Trophoblast cell (in vitro differentiated cells and primary cell): Measurements from ENCODE around the gene THBS2.

Experiments used
- DNase-seq, 2 donors: peaks; one replicate each; pipeline ENCODE4 v3.0.0-alpha.2; 2016
- H2AFZ ChIP-seq: 2 replicates; pipeline ENCODE4 v1.6.1; 2013; ENCODE audit warnings: low read length, moderate library complexity, mild to moderate bottlenecking; ENCODE audit not compliant: insufficient read depth, poor library complexity
- H2AK5ac ChIP-seq: 2 replicates; pipeline ENCODE4 v1.6.1; 2013; ENCODE audit warnings: mild to moderate bottlenecking, low read length
- H2BK120ac ChIP-seq: 2 replicates; pipeline ENCODE4 v1.6.1; 2013; ENCODE audit warnings: low read length, mild to moderate bottlenecking, moderate library complexity; ENCODE audit not compliant: insufficient read depth, poor library complexity
- H2BK12ac ChIP-seq: 2 replicates; pipeline ENCODE4 v1.6.1; 2013; ENCODE audit warnings: mild to moderate bottlenecking, low read length, moderate library complexity
- H2BK5ac ChIP-seq: 2 replicates; pipeline ENCODE4 v1.6.1; 2013; ENCODE audit warnings: low read length, low read depth, moderate library complexity, mild to moderate bottlenecking; ENCODE audit not compliant: poor library complexity
- H3K14ac ChIP-seq: 2 replicates; pipeline ENCODE4 v1.6.1; 2013; ENCODE audit warnings: mild to moderate bottlenecking, low read length
- H3K18ac ChIP-seq: 2 replicates; pipeline ENCODE4 v1.6.1; 2013; ENCODE audit warnings: mild to moderate bottlenecking, low read length
- H3K23ac ChIP-seq: 2 replicates; pipeline ENCODE4 v1.6.1; 2013; ENCODE audit warnings: low read length
- H3K27ac ChIP-seq: 2 replicates; pipeline ENCODE4 v1.5.1; 2013; ENCODE audit warnings: low read depth, mild to moderate bottlenecking, inconsistent platforms, low read length, moderate library complexity
- H3K27me3 ChIP-seq: 2 replicates; pipeline ENCODE4 v1.6.1; 2013; ENCODE audit warnings: inconsistent platforms, mild to moderate bottlenecking, low read length, moderate library complexity; ENCODE audit not compliant: insufficient read depth
- H3K36me3 ChIP-seq, 2 experiments: 1 replicate in 1 of 2; 2 replicates in 1 of 2; pipeline ENCODE4 v1.6.1; 2013; ENCODE audit warnings: low read length in 2 of 2, mild to moderate bottlenecking in 2 of 2, moderate library complexity in 1 of 2; ENCODE audit not compliant: insufficient read depth in 2 of 2, control insufficient read depth in 1 of 2
- H3K4ac ChIP-seq: 2 replicates; pipeline ENCODE4 v1.6.1; 2013; ENCODE audit warnings: low read depth, mild to moderate bottlenecking, low read length, moderate library complexity
- H3K4me1 ChIP-seq, 2 experiments: 1 replicate in 1 of 2; 2 replicates in 1 of 2; pipeline ENCODE4 v1.6.1; 2013; ENCODE audit warnings: low read length in 2 of 2, mild to moderate bottlenecking in 2 of 2, moderate library complexity in 1 of 2; ENCODE audit not compliant: insufficient read depth in 2 of 2, control insufficient read depth in 1 of 2
- H3K4me2 ChIP-seq: 2 replicates; pipeline ENCODE4 v1.6.1; 2013; ENCODE audit warnings: inconsistent platforms, mild to moderate bottlenecking, low read length, moderate library complexity
- H3K4me3 ChIP-seq: 2 replicates; pipeline ENCODE4 v1.5.1; 2013; ENCODE audit warnings: mild to moderate bottlenecking, low read depth, low read length, inconsistent platforms
- H3K79me1 ChIP-seq: one replicate; pipeline ENCODE4 v1.6.1; 2013; ENCODE audit warnings: low read length
- H3K79me2 ChIP-seq: 2 replicates; pipeline ENCODE4 v1.6.1; 2013; ENCODE audit warnings: low read length, mild to moderate bottlenecking; ENCODE audit not compliant: control insufficient read depth, insufficient read depth, poor library complexity
- H3K9ac ChIP-seq: 2 replicates; pipeline ENCODE4 v1.6.1; 2013; ENCODE audit warnings: mild to moderate bottlenecking, low read length
- H3K9me3 ChIP-seq: 2 replicates; pipeline ENCODE4 v1.6.1; 2013; ENCODE audit warnings: low read depth, mild to moderate bottlenecking, control low read depth, inconsistent platforms, low read length; ENCODE audit not compliant: insufficient read depth
- H4K12ac ChIP-seq: 2 replicates; pipeline ENCODE4 v1.6.1; 2013; ENCODE audit warnings: low read depth, mild to moderate bottlenecking, low read length, moderate library complexity
- H4K8ac ChIP-seq: 2 replicates; pipeline ENCODE4 v1.6.1; 2013; ENCODE audit warnings: low read depth, mild to moderate bottlenecking, low read length, moderate library complexity
- H4K91ac ChIP-seq: one replicate; pipeline ENCODE4 v1.6.1; 2013; ENCODE audit warnings: low read depth, mild to moderate bottlenecking, low read length, moderate library complexity
- WGBS: extraction: QIAGEN DNeasy Blood & Tissue Kit; methylation state at CpG from one replicate; pipeline ENCODE4 v1.1.7; 2013; ENCODE audit warnings: missing lambda C conversion rate; ENCODE audit not compliant: insufficient read length, insufficient coverage; ENCODE audit errors: extremely low coverage; 5-methylcytosine and 5-hydroxymethylcytosine counted together

The THBS2 gene

DNA sequence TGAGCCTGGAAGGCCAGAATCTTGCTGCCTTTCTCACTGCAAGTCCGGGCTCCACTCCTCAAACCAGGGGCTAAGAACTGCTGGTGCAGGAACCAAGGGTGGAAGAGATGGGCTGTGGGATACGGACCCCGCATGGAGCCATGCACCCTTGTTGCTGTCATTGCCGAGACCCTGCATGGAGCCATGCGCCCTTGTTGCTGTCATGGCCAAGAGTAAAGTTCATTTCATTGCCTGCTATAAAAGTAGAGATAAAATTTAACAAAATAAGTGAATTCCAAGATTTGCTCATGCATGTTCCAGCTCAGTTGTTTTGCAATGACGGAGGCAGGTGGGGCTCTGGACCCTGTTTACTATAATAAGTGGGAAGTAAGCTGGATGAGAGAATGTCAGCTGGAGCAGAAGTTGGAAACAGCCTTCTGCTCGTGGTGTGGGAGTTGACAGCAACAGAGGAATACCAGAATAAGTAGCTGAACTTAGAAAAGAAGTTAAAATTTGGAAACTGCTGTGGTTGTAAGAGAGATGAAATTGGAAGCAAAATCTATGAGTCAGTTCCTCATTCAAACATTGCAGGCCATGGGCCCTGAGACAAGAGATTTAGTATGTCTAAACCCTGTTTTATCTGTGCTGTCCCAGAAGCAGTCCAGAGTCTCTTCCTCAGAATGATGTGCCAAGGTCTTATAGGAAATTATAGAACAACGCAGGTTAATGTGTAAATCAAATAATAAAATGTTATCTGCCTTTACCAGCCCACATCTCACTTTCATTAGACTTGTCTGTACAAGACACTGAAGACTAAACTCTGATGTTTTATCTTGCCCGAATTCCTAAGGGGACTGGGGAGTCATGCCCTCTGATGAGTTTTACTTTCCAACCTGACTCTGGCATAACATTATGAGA lies 15.8 kb upstream of the THBS2 start:
- no peak overlapping the region for H3K14ac ChIP-seq
- no peak overlapping the region for H4K91ac ChIP-seq
- H3K79me2 ChIP-seq: no peaks in the 10 kb centered on the region
- no peak overlapping the region for H3K4ac ChIP-seq
- H2BK5ac ChIP-seq: no peak overlapping the region
- DNase-seq: no peak
- no peaks in the 10 kb centered on the region for H3K9me3 ChIP-seq
- H3K79me1 ChIP-seq: no peaks in the 10 kb centered on the region
- WGBS: no CpG with 5 or more reads among the region's 9 CpGs
- H3K4me2 ChIP-seq: no peak overlapping the region
- no peaks in the 10 kb centered on the region for H3K4me1 ChIP-seq
- no peak overlapping the region for H4K12ac ChIP-seq
- no peak overlapping the region for H2AK5ac ChIP-seq
- H3K9ac ChIP-seq: no peak overlapping the region
- H3K27me3 ChIP-seq: no peaks in the 10 kb centered on the region
- H3K36me3 ChIP-seq: no peaks in the 10 kb centered on the region
- no peak overlapping the region for H2AFZ ChIP-seq
- H3K27ac ChIP-seq: no peak overlapping the region
- no peak overlapping the region for H3K4me3 ChIP-seq
- no peak overlapping the region for H2BK12ac ChIP-seq
- H3K18ac ChIP-seq: no peak overlapping the region
- H2BK120ac ChIP-seq: no peak overlapping the region
- H4K8ac ChIP-seq: no peak overlapping the region
- H3K23ac ChIP-seq: no peak overlapping the region

DNA sequence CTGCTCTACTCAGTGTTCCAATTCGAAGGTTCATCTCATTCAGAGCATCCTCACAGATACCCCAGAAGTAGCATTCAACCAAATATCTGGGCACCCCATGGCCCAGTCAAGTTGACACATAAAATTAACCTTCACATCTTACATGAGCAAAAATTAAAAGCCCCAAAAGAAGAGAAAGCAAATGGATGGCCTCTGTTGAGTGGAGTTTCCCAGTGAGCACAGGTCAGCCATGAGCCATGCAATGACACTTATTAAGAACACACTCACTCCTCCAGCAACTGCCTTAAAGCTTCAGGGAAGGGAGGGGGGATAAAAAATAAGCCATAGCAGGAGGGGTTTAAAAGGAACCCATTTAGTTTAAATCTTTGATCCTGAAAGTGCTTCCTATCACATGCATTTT lies 14.6 kb upstream of the THBS2 start:
- Histone ChIP-seq H3K27ac (no peak overlapping the region), H3K4me2 (no peak overlapping the region), H3K14ac (no peak overlapping the region), H2BK120ac (no peak overlapping the region), H4K12ac (no peak overlapping the region), H2BK5ac (no peak overlapping the region), H3K18ac (no peak overlapping the region), H2AFZ (no peak overlapping the region), H3K9ac (no peak overlapping the region), H3K79me1 (no peaks in the 10 kb centered on the region), H3K4ac (no peak overlapping the region), H4K8ac (no peak overlapping the region), H2AK5ac (no peak overlapping the region), H3K9me3 (peaks cover 3% of the 10 kb centered on the region), H3K27me3 (no peaks in the 10 kb centered on the region), H3K4me1 (peaks cover 0 to 2% of the 10 kb centered on the region in 2 experiments), H4K91ac (no peak overlapping the region), H2BK12ac (no peak overlapping the region), H3K36me3 (no peaks in the 10 kb centered on the region), H3K79me2 (no peaks in the 10 kb centered on the region), H3K23ac (no peak overlapping the region), H3K4me3 (no peak overlapping the region)
- no CpG with 5 or more reads among the region's 1 CpG for WGBS
- no peak for DNase-seq

- H3K18ac ChIP-seq: no peak overlapping the region
Observed at GRCh38 chr6:169266746-169267591, 13.3 kb upstream of the THBS2 start.

DNA sequence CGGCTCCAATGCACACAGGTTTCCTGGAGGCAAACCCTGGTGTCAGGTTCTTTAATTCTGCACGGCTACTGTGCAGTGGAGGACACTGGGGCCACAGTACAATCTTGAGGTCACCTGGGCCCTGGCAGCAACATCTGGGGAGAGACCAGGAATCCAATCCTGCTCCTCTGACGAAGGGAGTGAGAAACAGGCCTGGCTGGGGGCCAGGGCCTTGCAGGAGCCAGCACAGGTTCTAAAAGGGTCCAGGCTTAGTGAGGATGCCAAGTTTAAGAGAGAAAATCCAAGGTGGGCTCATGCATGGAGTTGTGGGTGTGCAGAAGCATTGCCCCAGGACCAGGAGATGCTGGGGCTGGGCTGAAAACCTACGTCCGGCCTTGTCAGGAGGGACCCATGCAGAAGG lies 12.6 kb upstream of the THBS2 start:
- no peak overlapping the region for H3K23ac ChIP-seq
- H4K8ac ChIP-seq: no peak overlapping the region
- H3K27ac ChIP-seq: no peak overlapping the region
- no CpG with 5 or more reads among the region's 5 CpGs for WGBS
- no peak overlapping the region for H2AFZ ChIP-seq
- peaks cover 2 to 4% of the 10 kb centered on the region in 2 experiments for H3K4me1 ChIP-seq
- H3K79me2 ChIP-seq: no peaks in the 10 kb centered on the region
- H3K4me2 ChIP-seq: no peak overlapping the region
- no peaks in the 10 kb centered on the region for H3K36me3 ChIP-seq
- no peak overlapping the region for H2AK5ac ChIP-seq
- no peak overlapping the region for H2BK120ac ChIP-seq
- no peak overlapping the region for H4K91ac ChIP-seq
- no peak overlapping the region for H3K9ac ChIP-seq
- H3K14ac ChIP-seq: no peak overlapping the region
- H2BK5ac ChIP-seq: no peak overlapping the region
- H2BK12ac ChIP-seq: no peak overlapping the region
- no peak overlapping the region for H3K4me3 ChIP-seq
- H4K12ac ChIP-seq: no peak overlapping the region
- H3K9me3 ChIP-seq: peaks cover 3% of the 10 kb centered on the region
- no peaks in the 10 kb centered on the region for H3K27me3 ChIP-seq
- no peak for DNase-seq
- no peak overlapping the region for H3K4ac ChIP-seq
- H3K79me1 ChIP-seq: no peaks in the 10 kb centered on the region
- H3K18ac ChIP-seq: no peak overlapping the region

More at GRCh38 chr6:169266746-169267591, 13.3 kb upstream of the THBS2 start:
- Histone ChIP-seq H3K4me2 (no peak overlapping the region), H3K36me3 (no peaks in the 10 kb centered on the region), H2BK120ac (no peak overlapping the region), H3K79me1 (no peaks in the 10 kb centered on the region), H3K14ac (no peak overlapping the region), H3K79me2 (no peaks in the 10 kb centered on the region), H3K23ac (no peak overlapping the region), H3K4ac (no peak overlapping the region), H3K27ac (no peak overlapping the region), H2BK12ac (no peak overlapping the region), H3K27me3 (no peaks in the 10 kb centered on the region), H2BK5ac (no peak overlapping the region), H4K8ac (no peak overlapping the region), H4K91ac (no peak overlapping the region), H2AFZ (no peak overlapping the region), H4K12ac (no peak overlapping the region), H3K9me3 (peaks cover 3% of the 10 kb centered on the region), H2AK5ac (no peak overlapping the region), H3K9ac (no peak overlapping the region), H3K4me1 (peaks cover 2 to 4% of the 10 kb centered on the region in 2 experiments), H3K4me3 (no peak overlapping the region)
- no CpG with 5 or more reads among the region's 15 CpGs for WGBS
- DNase-seq: no peak
